HG02943 (cell line): Measurements from ENCODE around the gene BEAN1.
"Not testable (repeated sequence)": the region's sequence is repeated elsewhere in the genome, so short reads cannot be mapped to it uniquely, and the experiment has no call there.

Source experiments
- ATAC-seq: cut with Tn5 transposase; IDR thresholded peaks from one replicate; pipeline ENCODE4 v1.9.1; 2021; ENCODE audit warnings: mild to moderate bottlenecking, low read depth, moderate library complexity; ENCODE audit not compliant: unreplicated experiment

Gene BEAN1

DNA sequence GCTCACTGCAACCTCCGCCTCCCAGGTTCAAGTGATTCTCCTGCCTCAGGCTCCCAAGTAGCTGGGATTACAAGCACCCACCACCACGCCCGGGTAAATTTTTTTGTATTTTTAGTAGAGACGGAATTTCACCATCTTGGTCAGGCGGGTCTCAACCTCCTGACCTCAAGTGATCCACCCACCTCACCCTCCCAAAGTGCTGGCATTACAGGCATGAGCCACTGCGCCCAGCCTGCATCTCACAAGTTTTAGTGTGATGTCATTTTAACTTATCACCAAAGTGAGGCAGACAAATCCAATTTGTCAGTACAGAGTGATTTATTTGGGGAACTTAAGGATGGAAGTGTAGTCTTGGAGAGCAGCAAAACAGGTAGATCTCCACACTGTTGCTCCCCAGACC, 39.5 kb downstream of the BEAN1 start:
- ATAC-seq: not testable (repeated sequence)

DNA sequence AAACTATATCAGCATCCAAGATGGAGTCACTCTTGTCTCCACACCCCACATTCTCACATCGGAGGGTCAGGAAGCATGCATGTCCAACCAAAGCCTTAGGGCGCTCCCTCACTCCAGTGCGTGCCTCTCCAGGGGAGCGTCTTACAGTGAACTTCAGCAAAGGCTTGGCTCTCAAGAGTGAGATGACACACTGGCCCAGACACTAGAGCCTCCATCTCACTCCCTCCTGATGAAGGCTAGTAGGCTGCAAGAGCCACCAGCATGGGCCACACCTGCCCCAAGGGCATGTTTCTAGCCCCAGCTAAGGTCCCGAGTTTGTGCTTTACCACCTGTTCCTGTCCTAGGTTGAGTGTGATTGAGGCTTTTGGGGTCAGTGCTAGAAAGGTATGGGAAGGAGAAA, 40.5 kb downstream of the BEAN1 start:
- no peak for ATAC-seq

- ATAC-seq: no peak
Measured at GRCh38 chr16:66468321-66468965, 41.3 kb downstream of the BEAN1 start.

DNA sequence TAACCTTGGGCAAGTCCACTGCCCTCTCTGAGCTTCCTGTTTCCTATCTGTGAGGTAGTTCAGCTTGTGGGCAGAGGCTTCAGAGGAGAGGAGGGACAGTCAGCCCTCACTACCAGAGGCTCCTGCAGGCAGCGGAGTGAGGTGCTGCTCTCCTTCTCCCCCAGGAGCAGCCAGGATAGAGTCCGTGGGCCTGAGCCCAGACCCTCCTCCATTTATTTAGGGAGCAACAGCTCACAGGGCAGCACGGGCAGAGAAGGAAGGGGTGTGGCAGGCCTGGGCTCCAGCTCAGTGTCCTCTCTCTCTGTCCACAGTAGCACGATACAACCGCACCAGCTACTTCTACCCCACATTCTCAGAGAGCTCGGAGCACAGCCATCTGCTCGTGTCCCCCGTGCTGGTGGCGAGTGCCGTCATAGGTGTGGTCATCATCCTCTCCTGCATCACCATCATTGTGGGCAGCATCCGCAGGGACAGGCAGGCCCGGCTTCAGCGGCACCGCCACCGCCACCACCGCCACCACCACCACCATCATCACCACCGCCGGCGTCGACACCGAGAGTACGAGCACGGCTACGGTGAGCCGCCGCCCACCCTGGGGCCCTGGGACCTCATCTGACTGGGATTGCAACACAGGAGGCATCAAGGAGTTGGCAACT, 42.3 kb downstream of the BEAN1 start:
- no peak for ATAC-seq

- no peak for ATAC-seq
Measured at GRCh38 chr16:66469947-66470546, 43.0 kb downstream of the BEAN1 start.

- ATAC-seq: no peak
Measured at GRCh38 chr16:66470556-66470955, 43.5 kb downstream of the BEAN1 start.

- ATAC-seq: no peak
Measured at GRCh38 chr16:66471264-66471663, 44.2 kb downstream of the BEAN1 start.

DNA sequence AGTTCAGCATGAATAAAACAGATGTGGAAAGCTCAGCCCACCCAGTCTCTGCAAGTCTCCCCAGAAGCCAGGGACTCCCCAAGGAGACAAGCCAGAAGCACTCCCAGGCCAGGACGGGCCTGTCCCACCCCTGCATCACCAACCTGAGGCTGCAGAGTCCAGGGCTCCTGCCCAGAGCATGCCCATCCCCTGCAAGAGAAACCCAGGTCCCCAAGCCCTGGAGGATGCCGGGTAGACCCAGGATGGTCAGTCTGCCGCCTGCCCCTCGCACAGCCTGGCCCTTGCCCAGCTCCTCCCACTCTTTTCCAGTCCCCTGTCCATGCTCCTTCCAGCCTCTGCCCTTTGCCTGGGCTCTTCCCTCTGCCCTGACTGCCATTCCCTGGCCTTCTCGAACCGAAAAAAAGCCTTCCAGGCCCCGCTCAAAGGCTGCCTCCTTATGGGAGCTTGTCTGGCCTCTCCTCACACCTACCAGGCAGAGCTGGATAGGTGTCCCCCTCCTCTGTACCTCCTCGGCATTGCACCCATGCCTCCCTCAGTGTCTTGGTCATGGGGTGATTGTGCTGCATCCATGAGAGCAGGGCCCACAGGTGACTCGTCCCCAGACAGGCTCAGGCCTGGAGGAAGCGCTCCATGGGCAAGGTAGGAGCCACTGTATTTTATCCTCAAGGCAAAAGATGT, 44.8 kb downstream of the BEAN1 start:
- no peak for ATAC-seq

GRCh38 chr16:66473051-66473571, 46.0 kb downstream of the BEAN1 start:
- no peak for ATAC-seq

- ATAC-seq: no peak
Measured at GRCh38 chr16:66473654-66474519, 46.8 kb downstream of the BEAN1 start.

GRCh38 chr16:66474750-66475199, 47.7 kb downstream of the BEAN1 start:
- peak; percentile 83 for ATAC-seq

GRCh38 chr16:66475232-66475631, 48.1 kb downstream of the BEAN1 start:
- ATAC-seq: no peak

DNA sequence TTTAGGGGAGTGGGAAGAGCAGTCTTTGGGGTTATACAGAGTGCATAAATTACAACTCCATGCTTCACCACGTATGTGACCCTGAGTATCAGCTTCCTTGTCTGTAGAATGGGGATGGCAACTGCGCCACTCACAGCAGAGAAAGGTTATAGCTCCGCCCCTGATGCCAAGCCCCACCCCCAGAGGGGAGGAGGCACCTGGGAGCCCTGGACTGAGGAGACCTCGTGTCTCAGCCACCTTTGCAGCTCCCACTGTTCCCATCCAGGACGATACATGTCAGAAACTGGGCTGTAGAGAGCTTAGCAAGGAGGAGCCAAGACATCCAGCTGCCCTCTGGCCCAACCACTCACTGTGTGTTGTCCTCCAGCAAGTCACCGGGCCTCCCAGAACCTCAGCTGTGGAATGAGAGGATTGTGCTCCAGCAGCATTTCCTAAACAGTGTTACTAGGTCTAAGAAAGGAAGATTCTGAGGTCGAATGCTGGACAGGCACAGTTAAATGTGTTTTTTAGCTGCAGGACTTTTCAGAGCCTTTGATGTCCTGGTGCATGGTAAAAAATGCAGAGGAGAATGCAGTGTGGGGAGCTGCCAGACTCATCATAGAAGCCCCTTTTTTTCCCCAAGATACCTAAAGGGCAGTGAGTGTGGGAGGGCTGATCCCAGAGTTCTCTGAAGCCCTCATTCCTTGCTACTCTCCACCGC, 49.4 kb downstream of the BEAN1 start:
- no peak for ATAC-seq

DNA sequence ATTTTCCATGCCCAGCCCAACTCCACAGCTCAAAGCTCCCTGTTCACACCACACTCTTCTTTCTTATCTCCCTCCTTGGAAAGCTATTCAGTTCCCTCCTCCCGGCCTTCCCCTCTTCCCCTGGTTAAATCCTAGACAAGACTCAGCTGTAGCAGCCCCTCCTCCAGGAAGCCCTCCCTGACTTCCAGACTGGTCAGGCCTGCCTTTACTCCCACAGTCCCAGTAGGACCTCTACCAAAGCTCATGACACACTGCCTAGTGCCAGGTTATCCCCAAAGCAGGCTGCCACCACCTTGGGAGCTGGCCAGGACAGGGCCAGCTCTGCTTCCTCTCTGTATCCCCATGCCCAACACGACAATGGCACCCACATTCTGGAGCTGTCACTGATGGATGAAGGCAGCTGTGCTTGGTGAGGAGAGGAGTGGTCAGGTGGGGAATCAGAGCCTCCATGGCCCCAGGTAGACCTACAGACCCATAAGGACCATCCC, 50.0 kb downstream of the BEAN1 start:
- no peak for ATAC-seq

GRCh38 chr16:66478733-66479511, 51.8 kb downstream of the BEAN1 start:
- peak; percentile 60 for ATAC-seq

GRCh38 chr16:66479661-66480264, 52.7 kb downstream of the BEAN1 start:
- no peak for ATAC-seq

GRCh38 chr16:66480265-66481080, 53.4 kb downstream of the BEAN1 start:
- no peak for ATAC-seq
